GM19452 (cell line): ENCODE results near the gene GPATCH8.
"Not testable (repeated sequence)": the region's sequence is repeated elsewhere in the genome, so short reads cannot be mapped to it uniquely, and the experiment has no call there.

ENCODE experiments used
- ATAC-seq: cut with Tn5 transposase; IDR thresholded peaks from one replicate; pipeline ENCODE4 v1.9.1; 2021; ENCODE audit not compliant: unreplicated experiment

GPATCH8 gene

GRCh38 chr17:44398692-44399691 lies 104.2 kb downstream of the GPATCH8 start:
- no peak for ATAC-seq

- ATAC-seq = no peak
Measured at GRCh38 chr17:44397479-44398440, 105.4 kb downstream of the GPATCH8 start.

GRCh38 chr17:44396946-44397345 lies 106.3 kb downstream of the GPATCH8 start:
- no peak for ATAC-seq

GRCh38 chr17:44394833-44395232 lies 108.4 kb downstream of the GPATCH8 start:
- ATAC-seq = no peak

- ATAC-seq = not testable (repeated sequence)
Measured at GRCh38 chr17:44394112-44394511, 109.1 kb downstream of the GPATCH8 start.

- no peak for ATAC-seq
Measured at GRCh38 chr17:44390250-44390870, 112.8 kb downstream of the GPATCH8 start.

- ATAC-seq = no peak
Measured at GRCh38 chr17:44389723-44390202, 113.4 kb downstream of the GPATCH8 start.

- ATAC-seq = no peak
Measured at GRCh38 chr17:44389281-44389680, 113.9 kb downstream of the GPATCH8 start, which contains the start of gene ITGA2B. Gene ITGA2B (minus strand): TSS chr17:44389649. CDS start chr17:44389473, 176 bp downstream.

GRCh38 chr17:44387804-44388203 lies 115.4 kb downstream of the GPATCH8 start:
- no peak for ATAC-seq

GRCh38 chr17:44386182-44386525 lies 117.1 kb downstream of the GPATCH8 start:
- ATAC-seq = no peak

GRCh38 chr17:44385287-44386181 lies 117.7 kb downstream of the GPATCH8 start:
- no peak for ATAC-seq

GRCh38 chr17:44384823-44385286 lies 118.4 kb downstream of the GPATCH8 start:
- ATAC-seq = no peak

GRCh38 chr17:44384281-44384822 lies 118.9 kb downstream of the GPATCH8 start:
- ATAC-seq = no peak

GRCh38 chr17:44383861-44384260 lies 119.3 kb downstream of the GPATCH8 start:
- no peak for ATAC-seq

GRCh38 chr17:44383363-44383762 lies 119.8 kb downstream of the GPATCH8 start:
- ATAC-seq = no peak

GRCh38 chr17:44382917-44383316 lies 120.3 kb downstream of the GPATCH8 start:
- no peak for ATAC-seq

- no peak for ATAC-seq
Measured at GRCh38 chr17:44381810-44382305, 121.3 kb downstream of the GPATCH8 start.

GRCh38 chr17:44380767-44381166 lies 122.4 kb downstream of the GPATCH8 start:
- no peak for ATAC-seq

- ATAC-seq = no peak
Measured at GRCh38 chr17:44379887-44380286, 123.3 kb downstream of the GPATCH8 start.
